Breast epithelium (tissue), 4 donors: ENCODE measurements around the gene SMYD4. TPM values are rescaled to one million over a fixed set of nuclear protein-coding genes. Genes with fewer than 3 reads are reported as not detected.

Source experiments
- DNase-seq, 2 donors: peaks; one replicate each; pipeline ENCODE4 v3.0.0-alpha.2; 2019; ENCODE audit warnings: low spot score in 2 of 2
- H3K27ac ChIP-seq, 2 donors: fragments of 200-600 bp; sonication (generic) in 1 of 2; one replicate each; pipeline ENCODE4 v1.5.1; 2016 to 2019; ENCODE audit warnings: mild to moderate bottlenecking in 1 of 2
- H3K27me3 ChIP-seq, 2 donors: fragments of 200-600 bp; sonication (generic) in 1 of 2; one replicate each; pipeline versions ENCODE4 v1.5.1 to v1.6.0; 2017 to 2019; ENCODE audit warnings: control low read depth in 1 of 2, mild to moderate bottlenecking in 1 of 2
- H3K36me3 ChIP-seq: fragments of 200-600 bp; one replicate; pipeline ENCODE4 v1.5.1; 2019
- H3K4me1 ChIP-seq, 2 donors: fragments of 200-600 bp; sonication (generic); one replicate each; pipeline ENCODE4 v1.5.1; 2016 to 2019; ENCODE audit warnings: control low read depth in 1 of 2
- H3K4me3 ChIP-seq, 3 donors: fragments of 200-600 bp; sonication (generic); 1 replicate in 2 of 3; 2 replicates in 1 of 3; pipeline ENCODE4 v1.5.1; 2016 to 2019; ENCODE audit warnings: mild to moderate bottlenecking in 3 of 3, moderate library complexity in 2 of 3
- H3K9me3 ChIP-seq, 2 donors: fragments of 200-600 bp; sonication (generic) in 1 of 2; one replicate each; pipeline ENCODE4 v1.5.1; 2016 to 2019; ENCODE audit warnings: control low read depth in 1 of 2
- CTCF ChIP-seq, 3 donors: fragments of 450-650 bp; IDR thresholded peaks; one replicate each; pipeline ENCODE4 v1.5.1; 2016 to 2017; ENCODE audit warnings: antibody characterized with exemption in 3 of 3, mild to moderate bottlenecking in 3 of 3, moderate library complexity in 3 of 3
- POLR2A ChIP-seq: fragments of 450-650 bp; IDR thresholded peaks from one replicate; pipeline ENCODE4 v1.6.1; 2016; ENCODE audit warnings: antibody characterized with exemption, mild to moderate bottlenecking, moderate library complexity
- POLR2AphosphoS5 ChIP-seq, 3 donors: sonication (generic); formaldehyde crosslinking; IDR thresholded peaks; one replicate each; pipeline ENCODE4 v1.6.1; 2017; ENCODE audit warnings: antibody characterized with exemption in 3 of 3
- intact Hi-C: fragments of 100-400 bp; cut with DNase I; formaldehyde crosslinking; loops from one replicate; pipeline ENCODE4 v1.15.1; 2023; ENCODE audit warnings: low total_unique reads
- total RNA-seq, 3 donors: library from RNA; depleted of rRNA; stranded (reverse); fragments of >200 nt; gene quantifications; one replicate each; pipeline ENCODE4 v1.1.0, GENCODE V29; 2016

The SMYD4 gene
- total RNA-seq, 3 donors from 2014 or later, result 16.0 to 20.3 (median 18.7) TPM

GRCh38 chr17:1762901-1763898, 66.5 kb downstream of the SMYD4 start:
- Histone ChIP-seq H3K27ac (peak overlapping the region; percentile 87 to 95), H3K4me1 (no peaks in the 10 kb centered on the region), H3K27me3 (no peaks in the 10 kb centered on the region), H3K36me3 (no peaks in the 10 kb centered on the region), H3K4me3 (peak overlapping the region; percentile 59 to 73 (median 70)), H3K9me3 (no peaks in the 10 kb centered on the region)
- intact Hi-C loops, result loop anchor here (1.0 kb wide), 1 partner anchor 18 kb away; no protein-coding TSS in a partner anchor
- no peak for DNase-seq
- TF ChIP-seq CTCF (IDR thresholded peaks at IDR 0.05) (no peak), POLR2AphosphoS5 (IDR thresholded peaks at IDR 0.05) (peak; percentile 57 to 76 (median 60))

GRCh38 chr17:1762233-1762900, 67.3 kb downstream of the SMYD4 start:
- no peak for DNase-seq
- peak overlapping the region; percentile 59 to 73 (median 70) for H3K4me3 ChIP-seq
- H3K4me1 ChIP-seq, result no peaks in the 10 kb centered on the region
- no peak for TF ChIP-seq POLR2A
- no peak for TF ChIP-seq POLR2AphosphoS5 (IDR thresholded peaks at IDR 0.05)
- TF ChIP-seq CTCF (IDR thresholded peaks at IDR 0.05), result no peak
- H3K36me3 ChIP-seq, result no peaks in the 10 kb centered on the region
- H3K9me3 ChIP-seq, result no peaks in the 10 kb centered on the region
- peak overlapping the region; percentile 87 to 95 for H3K27ac ChIP-seq
- no peaks in the 10 kb centered on the region for H3K27me3 ChIP-seq
- intact Hi-C loops, result no loop called here

- TF ChIP-seq POLR2A (no peak), POLR2AphosphoS5 (IDR thresholded peaks at IDR 0.05) (no peak), CTCF (IDR thresholded peaks at IDR 0.05) (no peak)
- Histone ChIP-seq H3K4me1 (peaks cover 0 to 6% of the 10 kb centered on the region in 2 donors), H3K4me3 (no peak overlapping the region), H3K27ac (peak overlapping the region in 1 of 2 donors; percentile 2), H3K27me3 (no peaks in the 10 kb centered on the region), H3K36me3 (no peaks in the 10 kb centered on the region), H3K9me3 (no peaks in the 10 kb centered on the region)
- intact Hi-C loops, result no loop called here
- DNase-seq, result no peak
These were observed 70.2 kb downstream of the SMYD4 start for GRCh38 chr17:1759529-1759928.

GRCh38 chr17:1758807-1759206, 70.9 kb downstream of the SMYD4 start:
- Histone ChIP-seq H3K4me1 (peaks cover 0 to 6% of the 10 kb centered on the region in 2 donors), H3K27me3 (no peaks in the 10 kb centered on the region), H3K9me3 (no peaks in the 10 kb centered on the region), H3K4me3 (no peak overlapping the region), H3K27ac (peak overlapping the region in 1 of 2 donors; percentile 2), H3K36me3 (no peaks in the 10 kb centered on the region)
- DNase-seq, result no peak
- intact Hi-C loops, result no loop called here
- no peak for TF ChIP-seq CTCF (IDR thresholded peaks at IDR 0.05)
- no peak for TF ChIP-seq POLR2AphosphoS5 (IDR thresholded peaks at IDR 0.05)
- TF ChIP-seq POLR2A, result no peak
